Measurements from ENCODE around the gene TARBP2.

- TF ChIP-seq ESRRG (CRISPR knock-in tag; IDR thresholded peaks at IDR 0.05): no peak
- TF ChIP-seq ZFP30 (CRISPR knock-in tag; IDR thresholded peaks at IDR 0.05): no peak
- no peak for TF ChIP-seq ARNTL (CRISPR knock-in tag; IDR thresholded peaks at IDR 0.05; ENCODE audit: borderline replicate concordance, low read depth)
- TF ChIP-seq RARB (CRISPR knock-in tag; IDR thresholded peaks at IDR 0.05): no peak
- no peak for TF ChIP-seq CREB5 (CRISPR knock-in tag; IDR thresholded peaks at IDR 0.05; ENCODE audit: low read depth)
- TF ChIP-seq GLIS3 (CRISPR knock-in tag; IDR thresholded peaks at IDR 0.05): no peak
- TF ChIP-seq ZC3H10 (CRISPR knock-in tag; IDR thresholded peaks at IDR 0.05): no peak
- no peak for TF ChIP-seq OSR1 (CRISPR knock-in tag; IDR thresholded peaks at IDR 0.05)
- no peak for TF ChIP-seq PATZ1 (CRISPR knock-in tag; IDR thresholded peaks at IDR 0.05; ENCODE audit: borderline replicate concordance)
- no peak for TF ChIP-seq ZFP3 (CRISPR knock-in tag; IDR thresholded peaks at IDR 0.05)
- no peak for TF ChIP-seq ZNF70 (CRISPR knock-in tag; IDR thresholded peaks at IDR 0.05)
- TF ChIP-seq POU6F1 (CRISPR knock-in tag; IDR thresholded peaks at IDR 0.05; ENCODE audit: borderline replicate concordance, low read depth): no peak
- no peak for TF ChIP-seq TOX (CRISPR knock-in tag; IDR thresholded peaks at IDR 0.05; ENCODE audit: borderline replicate concordance)
Observed at GRCh38 chr12:53513712-53514410, 12.8 kb downstream of the TARBP2 start.

Measured in SK-N-SH treated with all-trans-retinoic acid at 6 μM for 48 hours (cell line).